ENCODE measurements around the gene CEL. TPM values are rescaled to one million over a fixed set of nuclear protein-coding genes. Genes with fewer than 3 reads are reported as not detected.

CEL gene
- total and polyA plus RNA-seq, 9 donors: 1.3 to 13.6 (median 2.8) TPM

- intact Hi-C loops (cut with DNase I): no loop called here
- Histone ChIP-seq H3K9me3 (no peaks in the 10 kb centered on the region), H3K27ac (no peak overlapping the region), H3K36me3 (no peaks in the 10 kb centered on the region), H3K4me1 (ENCODE audit: insufficient read depth) (peaks cover 2% of the 10 kb centered on the region), H3K27me3 (no peaks in the 10 kb centered on the region), H3K4me3 (no peak overlapping the region)
- TF ChIP-seq EP300 (IDR thresholded peaks at IDR 0.05): no peak
- no peak for TF ChIP-seq POLR2A (IDR thresholded peaks at IDR 0.05)
- TF ChIP-seq, protein P1, sequence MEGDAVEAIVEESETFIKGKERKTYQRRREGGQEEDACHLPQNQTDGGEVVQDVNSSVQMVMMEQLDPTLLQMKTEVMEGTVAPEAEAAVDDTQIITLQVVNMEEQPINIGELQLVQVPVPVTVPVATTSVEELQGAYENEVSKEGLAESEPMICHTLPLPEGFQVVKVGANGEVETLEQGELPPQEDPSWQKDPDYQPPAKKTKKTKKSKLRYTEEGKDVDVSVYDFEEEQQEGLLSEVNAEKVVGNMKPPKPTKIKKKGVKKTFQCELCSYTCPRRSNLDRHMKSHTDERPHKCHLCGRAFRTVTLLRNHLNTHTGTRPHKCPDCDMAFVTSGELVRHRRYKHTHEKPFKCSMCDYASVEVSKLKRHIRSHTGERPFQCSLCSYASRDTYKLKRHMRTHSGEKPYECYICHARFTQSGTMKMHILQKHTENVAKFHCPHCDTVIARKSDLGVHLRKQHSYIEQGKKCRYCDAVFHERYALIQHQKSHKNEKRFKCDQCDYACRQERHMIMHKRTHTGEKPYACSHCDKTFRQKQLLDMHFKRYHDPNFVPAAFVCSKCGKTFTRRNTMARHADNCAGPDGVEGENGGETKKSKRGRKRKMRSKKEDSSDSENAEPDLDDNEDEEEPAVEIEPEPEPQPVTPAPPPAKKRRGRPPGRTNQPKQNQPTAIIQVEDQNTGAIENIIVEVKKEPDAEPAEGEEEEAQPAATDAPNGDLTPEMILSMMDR (IDR thresholded peaks at IDR 0.05): no peak
- no peak for DNase-seq
- 92 to 97% (median 93%) methylated on average over 17 of the region's 17 CpGs for WGBS, 3 donors
Measured at GRCh38 chr9:133055788-133056420, 5.9 kb upstream of the CEL start.

DNA sequence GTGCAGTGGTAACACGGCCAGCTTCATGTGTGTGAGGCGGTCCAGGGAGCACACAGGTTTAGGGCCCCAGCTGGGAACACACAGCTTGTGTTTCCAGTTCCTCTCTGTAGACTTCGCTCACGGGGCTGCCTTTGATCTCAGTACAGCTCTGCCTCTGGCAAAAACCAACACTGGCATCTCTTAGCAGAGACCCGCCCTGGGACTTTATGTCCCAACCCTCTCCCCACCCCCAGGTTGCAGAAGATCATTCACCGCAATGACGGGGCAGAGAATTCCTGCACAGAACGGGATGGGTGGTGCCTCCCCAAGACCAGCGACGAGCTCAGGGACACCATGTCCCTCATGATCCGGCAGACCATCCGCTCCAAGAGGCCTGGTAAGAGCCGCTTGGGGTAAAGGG, 5.2 kb upstream of the CEL start:
- H3K27ac ChIP-seq: no peak overlapping the region
- H3K36me3 ChIP-seq: no peaks in the 10 kb centered on the region
- intact Hi-C loops (cut with DNase I): no loop called here
- WGBS, 3 donors: 91 to 93% (median 91%) methylated on average over 13 of the region's 13 CpGs
- H3K4me1 ChIP-seq (ENCODE audit: insufficient read depth): peaks cover 2% of the 10 kb centered on the region
- DNase-seq: no peak
- H3K9me3 ChIP-seq: no peaks in the 10 kb centered on the region
- no peak overlapping the region for H3K4me3 ChIP-seq
- H3K27me3 ChIP-seq: no peaks in the 10 kb centered on the region
- TF ChIP-seq EP300 (IDR thresholded peaks at IDR 0.05) (no peak), POLR2A (IDR thresholded peaks at IDR 0.05) (no peak)
- TF ChIP-seq, protein P1 (IDR thresholded peaks at IDR 0.05): no peak

GRCh38 chr9:133057006-133057405, 4.8 kb upstream of the CEL start:
- Histone ChIP-seq H3K9me3 (no peaks in the 10 kb centered on the region), H3K27ac (no peak overlapping the region), H3K27me3 (no peaks in the 10 kb centered on the region), H3K4me1 (ENCODE audit: insufficient read depth) (no peaks in the 10 kb centered on the region), H3K4me3 (no peak overlapping the region), H3K36me3 (no peaks in the 10 kb centered on the region)
- TF ChIP-seq, protein P1 (IDR thresholded peaks at IDR 0.05): no peak
- TF ChIP-seq POLR2A (IDR thresholded peaks at IDR 0.05) (no peak), EP300 (IDR thresholded peaks at IDR 0.05) (no peak)
- intact Hi-C loops (cut with DNase I): no loop called here
- no peak for DNase-seq
- WGBS, 3 donors: 70 to 83% (median 78%) methylated on average over 3 to 8 of the region's 8 CpGs

DNA sequence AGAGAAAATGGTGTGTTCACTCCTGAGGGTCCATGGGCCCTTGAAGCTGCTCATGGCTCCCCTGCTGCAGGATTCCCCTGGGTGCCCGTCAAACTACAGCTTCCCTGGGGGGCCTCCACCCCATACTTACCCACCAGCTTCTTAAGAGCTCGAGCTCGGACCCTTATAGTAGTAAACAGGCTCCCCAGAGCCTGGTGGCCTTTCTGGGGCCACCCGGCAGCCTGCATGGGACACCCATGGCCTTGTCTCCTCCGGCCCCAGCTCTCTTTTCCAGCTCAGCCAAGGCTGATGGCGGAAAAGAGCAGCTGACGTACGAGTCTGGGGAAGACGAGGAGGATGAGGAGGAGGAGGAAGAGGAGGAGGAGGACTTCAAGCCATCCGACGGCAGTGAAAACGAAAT, 4.2 kb upstream of the CEL start:
- Histone ChIP-seq H3K36me3 (no peaks in the 10 kb centered on the region), H3K27me3 (no peaks in the 10 kb centered on the region), H3K4me1 (ENCODE audit: insufficient read depth) (no peaks in the 10 kb centered on the region), H3K4me3 (no peak overlapping the region), H3K27ac (no peak overlapping the region), H3K9me3 (no peaks in the 10 kb centered on the region)
- TF ChIP-seq, protein P1 (IDR thresholded peaks at IDR 0.05): no peak
- intact Hi-C loops (cut with DNase I): no loop called here
- 90 to 93% (median 92%) methylated on average over 12 of the region's 12 CpGs for WGBS, 3 donors
- no peak for DNase-seq
